ENCODE measurements around the gene HGF.

Gene HGF

DNA sequence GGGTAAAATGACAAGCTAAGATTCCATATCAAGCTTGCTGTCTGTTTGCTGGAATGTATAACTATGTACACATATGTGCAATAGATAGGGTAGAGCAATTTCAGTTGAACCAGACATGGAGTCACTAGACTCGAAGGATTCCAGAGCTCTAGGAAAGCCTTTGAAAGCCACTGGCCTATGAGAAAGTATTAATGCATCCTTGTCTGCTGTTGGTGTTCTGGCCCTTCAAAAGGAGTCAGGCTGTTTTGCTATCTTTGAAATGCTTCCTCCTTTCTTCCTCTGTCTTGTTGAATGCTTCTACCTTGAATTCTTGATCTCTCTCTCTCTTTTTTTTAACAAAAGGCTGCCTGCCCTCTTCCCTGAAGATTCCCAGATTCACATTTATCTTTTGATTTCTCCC is 20.8 kb upstream of the HGF start:
- Histone ChIP-seq H3K36me3 (ENCODE audit: insufficient read depth, low read length) (no peaks in the 10 kb centered on the region), H3K4me2 (ENCODE audit: low read length) (no peak overlapping the region), H3K4me1 (ENCODE audit: control insufficient read depth, insufficient read depth, low read length) (no peaks in the 10 kb centered on the region), H3K4me3 (ENCODE audit: low read length) (no peak overlapping the region), H3K9me3 (replicated peaks; ENCODE audit: low read length) (no peaks in the 10 kb centered on the region), H3K9ac (ENCODE audit: low read depth, low read length) (no peak overlapping the region), H3K27me3 (ENCODE audit: control insufficient read depth, insufficient read depth, low read length) (no peaks in the 10 kb centered on the region)

GRCh38 chr7:81790120-81790500 is 20.3 kb upstream of the HGF start:
- Histone ChIP-seq H3K4me1 (ENCODE audit: control insufficient read depth, insufficient read depth, low read length) (no peaks in the 10 kb centered on the region), H3K36me3 (ENCODE audit: insufficient read depth, low read length) (no peaks in the 10 kb centered on the region), H3K4me2 (ENCODE audit: low read length) (no peak overlapping the region), H3K27me3 (ENCODE audit: control insufficient read depth, insufficient read depth, low read length) (no peaks in the 10 kb centered on the region), H3K9ac (ENCODE audit: low read depth, low read length) (no peak overlapping the region), H3K9me3 (replicated peaks; ENCODE audit: low read length) (no peaks in the 10 kb centered on the region), H3K4me3 (ENCODE audit: low read length) (no peak overlapping the region)

- Histone ChIP-seq H3K9ac (ENCODE audit: low read depth, low read length) (no peak overlapping the region), H3K36me3 (ENCODE audit: insufficient read depth, low read length) (no peaks in the 10 kb centered on the region), H3K27me3 (ENCODE audit: control insufficient read depth, insufficient read depth, low read length) (no peaks in the 10 kb centered on the region), H3K4me1 (ENCODE audit: control insufficient read depth, insufficient read depth, low read length) (no peaks in the 10 kb centered on the region), H3K4me3 (ENCODE audit: low read length) (no peak overlapping the region), H3K9me3 (replicated peaks; ENCODE audit: low read length) (no peaks in the 10 kb centered on the region), H3K4me2 (ENCODE audit: low read length) (no peak overlapping the region)
Measured at GRCh38 chr7:81789406-81790119, 19.7 kb upstream of the HGF start.

DNA sequence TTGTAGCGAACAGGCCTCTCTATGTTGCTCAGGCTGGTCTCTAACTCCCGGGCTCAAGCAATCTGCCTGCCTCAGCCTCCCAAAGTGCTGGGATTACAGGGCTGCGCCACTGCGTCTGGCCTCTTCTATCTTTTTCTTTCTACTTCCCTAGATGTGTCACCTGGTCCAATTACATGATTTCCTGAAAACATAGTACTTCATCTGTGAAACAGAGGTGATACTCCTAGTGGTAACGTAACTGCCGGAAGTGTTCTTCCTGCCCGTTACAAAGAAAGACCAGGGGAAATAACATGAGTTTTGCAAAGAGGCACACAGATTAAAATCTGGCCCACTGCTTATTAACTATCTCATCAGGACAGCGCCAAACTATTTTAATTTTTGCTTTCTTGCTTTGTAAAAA is 18.4 kb upstream of the HGF start:
- H3K4me1 ChIP-seq (ENCODE audit: control insufficient read depth, insufficient read depth, low read length): no peaks in the 10 kb centered on the region
- H3K9ac ChIP-seq (ENCODE audit: low read depth, low read length): no peak overlapping the region
- H3K9me3 ChIP-seq (replicated peaks; ENCODE audit: low read length): no peaks in the 10 kb centered on the region
- no peak overlapping the region for H3K4me2 ChIP-seq (ENCODE audit: low read length)
- H3K4me3 ChIP-seq (ENCODE audit: low read length): no peak overlapping the region
- no peaks in the 10 kb centered on the region for H3K27me3 ChIP-seq (ENCODE audit: control insufficient read depth, insufficient read depth, low read length)
- H3K36me3 ChIP-seq (ENCODE audit: insufficient read depth, low read length): no peaks in the 10 kb centered on the region

DNA sequence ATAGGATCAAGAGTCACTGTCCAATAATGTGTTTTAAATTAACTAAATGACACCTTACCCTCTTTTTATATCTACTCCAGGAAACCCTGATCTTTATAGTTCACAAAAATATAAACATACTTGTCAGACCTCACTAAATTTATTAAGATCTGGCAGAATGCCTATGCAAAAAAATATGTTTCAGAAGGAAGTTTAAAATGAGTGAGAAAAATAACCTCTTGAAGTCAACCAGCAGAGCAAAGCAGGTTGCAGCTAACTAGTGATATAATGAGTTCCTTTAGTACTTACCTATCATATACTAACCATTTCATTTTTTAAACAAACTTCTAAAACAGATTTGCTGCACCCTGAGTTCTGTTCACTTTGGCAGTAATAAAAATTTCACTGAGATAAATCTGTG is 14.0 kb upstream of the HGF start:
- H3K4me3 ChIP-seq (ENCODE audit: low read length): no peak overlapping the region
- H3K27me3 ChIP-seq (ENCODE audit: control insufficient read depth, insufficient read depth, low read length): no peaks in the 10 kb centered on the region
- no peaks in the 10 kb centered on the region for H3K9me3 ChIP-seq (replicated peaks; ENCODE audit: low read length)
- H3K36me3 ChIP-seq (ENCODE audit: insufficient read depth, low read length): no peaks in the 10 kb centered on the region
- no peak overlapping the region for H3K4me2 ChIP-seq (ENCODE audit: low read length)
- H3K9ac ChIP-seq (ENCODE audit: low read depth, low read length): no peak overlapping the region
- H3K4me1 ChIP-seq (ENCODE audit: control insufficient read depth, insufficient read depth, low read length): no peaks in the 10 kb centered on the region

DNA sequence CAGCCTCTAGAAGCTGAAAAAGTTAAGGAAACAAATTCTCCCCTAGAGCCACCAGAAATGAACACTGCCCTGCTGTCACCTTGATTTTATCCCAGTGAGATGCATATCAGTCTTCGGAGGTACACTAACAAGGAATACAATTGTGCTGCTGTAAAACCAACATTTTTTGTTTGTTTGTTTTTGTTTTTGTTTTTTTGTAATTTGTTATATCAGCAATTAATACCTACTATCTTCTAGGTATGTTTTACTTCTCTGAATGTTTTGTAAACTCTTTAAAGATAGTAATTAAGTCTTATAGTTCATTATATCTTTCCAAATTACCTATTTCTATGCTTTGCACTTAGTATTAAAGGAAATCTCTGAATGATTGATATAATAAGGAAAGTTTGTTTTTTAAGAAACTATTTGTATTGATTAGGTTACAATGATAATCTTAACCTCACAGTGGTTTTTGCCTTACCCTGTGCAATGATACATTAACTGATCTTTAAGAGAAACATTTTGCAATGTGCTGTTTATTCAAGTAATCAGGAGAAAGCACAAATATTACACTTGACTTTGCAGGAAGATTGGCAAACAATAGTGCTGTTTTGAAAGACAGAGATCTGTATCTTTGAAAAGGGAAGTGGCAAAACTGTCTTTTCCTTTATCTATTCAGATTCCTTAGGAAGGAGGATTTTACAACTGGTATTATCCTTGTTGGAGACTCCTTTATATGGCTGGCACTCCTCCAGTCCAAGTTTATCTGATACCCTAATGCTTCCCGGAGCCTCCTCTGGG is 11.3 kb upstream of the HGF start:
- Histone ChIP-seq H3K9me3 (replicated peaks; ENCODE audit: low read length) (no peaks in the 10 kb centered on the region), H3K36me3 (ENCODE audit: insufficient read depth, low read length) (no peaks in the 10 kb centered on the region), H3K4me3 (ENCODE audit: low read length) (no peak overlapping the region), H3K4me1 (ENCODE audit: control insufficient read depth, insufficient read depth, low read length) (no peaks in the 10 kb centered on the region), H3K4me2 (ENCODE audit: low read length) (no peak overlapping the region), H3K27me3 (ENCODE audit: control insufficient read depth, insufficient read depth, low read length) (no peaks in the 10 kb centered on the region), H3K9ac (ENCODE audit: low read depth, low read length) (no peak overlapping the region)

DNA sequence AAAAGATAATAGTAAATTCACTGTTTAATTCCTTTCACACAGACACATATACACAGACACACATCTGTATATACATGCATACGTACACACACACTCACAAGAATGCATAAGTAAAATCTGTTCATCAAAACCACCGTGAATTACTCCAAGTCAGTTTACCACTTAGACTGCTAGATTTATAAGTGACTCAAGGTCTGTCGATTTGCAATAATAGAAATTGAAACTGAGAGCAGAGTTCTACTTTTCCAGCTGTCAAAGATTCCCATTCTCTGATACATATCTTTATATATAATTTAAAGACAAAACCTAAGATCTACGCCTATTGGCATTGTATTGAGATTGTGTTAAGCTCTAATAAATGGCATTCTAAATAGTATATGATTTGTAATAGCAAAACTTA is 9.9 kb upstream of the HGF start:
- H3K27me3 ChIP-seq (ENCODE audit: control insufficient read depth, insufficient read depth, low read length): no peaks in the 10 kb centered on the region
- H3K4me2 ChIP-seq (ENCODE audit: low read length): no peak overlapping the region
- H3K9ac ChIP-seq (ENCODE audit: low read depth, low read length): no peak overlapping the region
- no peak overlapping the region for H3K4me3 ChIP-seq (ENCODE audit: low read length)
- no peaks in the 10 kb centered on the region for H3K36me3 ChIP-seq (ENCODE audit: insufficient read depth, low read length)
- H3K4me1 ChIP-seq (ENCODE audit: control insufficient read depth, insufficient read depth, low read length): no peaks in the 10 kb centered on the region
- no peaks in the 10 kb centered on the region for H3K9me3 ChIP-seq (replicated peaks; ENCODE audit: low read length)

GRCh38 chr7:81777697-81778096 is 7.8 kb upstream of the HGF start:
- Histone ChIP-seq H3K4me3 (ENCODE audit: low read length) (no peak overlapping the region), H3K36me3 (ENCODE audit: insufficient read depth, low read length) (no peaks in the 10 kb centered on the region), H3K4me2 (ENCODE audit: low read length) (no peak overlapping the region), H3K9me3 (replicated peaks; ENCODE audit: low read length) (no peaks in the 10 kb centered on the region), H3K27me3 (ENCODE audit: control insufficient read depth, insufficient read depth, low read length) (no peaks in the 10 kb centered on the region), H3K4me1 (ENCODE audit: control insufficient read depth, insufficient read depth, low read length) (no peaks in the 10 kb centered on the region), H3K9ac (ENCODE audit: low read depth, low read length) (no peak overlapping the region)

- Histone ChIP-seq H3K9ac (ENCODE audit: low read depth, low read length) (no peak overlapping the region), H3K27me3 (ENCODE audit: control insufficient read depth, insufficient read depth, low read length) (no peaks in the 10 kb centered on the region), H3K4me1 (ENCODE audit: control insufficient read depth, insufficient read depth, low read length) (no peaks in the 10 kb centered on the region), H3K36me3 (ENCODE audit: insufficient read depth, low read length) (no peaks in the 10 kb centered on the region), H3K4me3 (ENCODE audit: low read length) (no peak overlapping the region), H3K9me3 (replicated peaks; ENCODE audit: low read length) (no peaks in the 10 kb centered on the region), H3K4me2 (ENCODE audit: low read length) (no peak overlapping the region)
Measured at GRCh38 chr7:81776948-81777630, 7.2 kb upstream of the HGF start.

DNA sequence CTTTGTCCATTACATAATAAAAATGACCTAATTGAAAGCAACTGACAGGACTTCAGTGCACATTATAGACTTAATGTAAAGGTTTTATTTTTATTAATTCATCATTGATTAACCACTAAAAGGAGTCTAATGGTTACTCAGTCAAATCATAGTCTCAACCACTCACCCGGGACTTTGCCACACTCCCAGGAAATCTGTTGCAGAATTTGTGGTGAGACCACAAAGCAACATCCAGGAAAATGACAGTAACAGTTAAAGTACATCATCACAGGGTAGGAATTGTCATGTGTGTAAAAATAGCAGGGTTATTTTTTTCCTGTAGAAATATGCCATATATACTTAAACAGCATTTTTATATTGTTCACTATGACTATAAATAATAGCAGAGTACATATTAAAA is 6.3 kb upstream of the HGF start:
- Histone ChIP-seq H3K36me3 (ENCODE audit: insufficient read depth, low read length) (no peaks in the 10 kb centered on the region), H3K4me2 (ENCODE audit: low read length) (no peak overlapping the region), H3K9ac (ENCODE audit: low read depth, low read length) (no peak overlapping the region), H3K4me1 (ENCODE audit: control insufficient read depth, insufficient read depth, low read length) (no peaks in the 10 kb centered on the region), H3K9me3 (replicated peaks; ENCODE audit: low read length) (no peaks in the 10 kb centered on the region), H3K27me3 (ENCODE audit: control insufficient read depth, insufficient read depth, low read length) (no peaks in the 10 kb centered on the region), H3K4me3 (ENCODE audit: low read length) (no peak overlapping the region)

DNA sequence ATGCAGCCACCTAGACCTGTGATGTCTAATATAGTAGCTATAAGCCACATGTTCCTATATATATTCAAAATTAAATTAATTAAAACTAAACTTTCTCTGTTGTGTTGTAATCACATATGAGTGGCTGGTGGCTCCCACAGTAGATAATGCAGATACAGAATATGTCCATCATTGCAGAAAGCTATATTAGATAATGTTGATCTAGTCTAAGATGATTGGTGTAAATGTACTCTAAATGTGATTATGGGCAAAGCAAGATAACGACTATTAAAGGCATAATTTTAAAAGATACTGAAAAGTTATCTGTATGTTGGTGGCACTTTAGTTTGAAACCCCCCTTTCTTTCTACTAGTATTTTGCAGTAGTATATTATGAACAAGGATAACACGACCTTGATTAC is 5.7 kb upstream of the HGF start:
- H3K27me3 ChIP-seq (ENCODE audit: control insufficient read depth, insufficient read depth, low read length): no peaks in the 10 kb centered on the region
- no peak overlapping the region for H3K4me2 ChIP-seq (ENCODE audit: low read length)
- no peak overlapping the region for H3K4me3 ChIP-seq (ENCODE audit: low read length)
- H3K4me1 ChIP-seq (ENCODE audit: control insufficient read depth, insufficient read depth, low read length): peaks cover under 1% of the 10 kb centered on the region
- H3K9ac ChIP-seq (ENCODE audit: low read depth, low read length): no peak overlapping the region
- H3K36me3 ChIP-seq (ENCODE audit: insufficient read depth, low read length): no peaks in the 10 kb centered on the region
- H3K9me3 ChIP-seq (replicated peaks; ENCODE audit: low read length): no peaks in the 10 kb centered on the region
